ENCODE data around the gene MTUS2. TPM values are rescaled to one million over a fixed set of nuclear protein-coding genes. Genes with fewer than 3 reads are reported as not detected.

The MTUS2 gene
- total RNA-seq, 1 donor, result 0.36 TPM

DNA sequence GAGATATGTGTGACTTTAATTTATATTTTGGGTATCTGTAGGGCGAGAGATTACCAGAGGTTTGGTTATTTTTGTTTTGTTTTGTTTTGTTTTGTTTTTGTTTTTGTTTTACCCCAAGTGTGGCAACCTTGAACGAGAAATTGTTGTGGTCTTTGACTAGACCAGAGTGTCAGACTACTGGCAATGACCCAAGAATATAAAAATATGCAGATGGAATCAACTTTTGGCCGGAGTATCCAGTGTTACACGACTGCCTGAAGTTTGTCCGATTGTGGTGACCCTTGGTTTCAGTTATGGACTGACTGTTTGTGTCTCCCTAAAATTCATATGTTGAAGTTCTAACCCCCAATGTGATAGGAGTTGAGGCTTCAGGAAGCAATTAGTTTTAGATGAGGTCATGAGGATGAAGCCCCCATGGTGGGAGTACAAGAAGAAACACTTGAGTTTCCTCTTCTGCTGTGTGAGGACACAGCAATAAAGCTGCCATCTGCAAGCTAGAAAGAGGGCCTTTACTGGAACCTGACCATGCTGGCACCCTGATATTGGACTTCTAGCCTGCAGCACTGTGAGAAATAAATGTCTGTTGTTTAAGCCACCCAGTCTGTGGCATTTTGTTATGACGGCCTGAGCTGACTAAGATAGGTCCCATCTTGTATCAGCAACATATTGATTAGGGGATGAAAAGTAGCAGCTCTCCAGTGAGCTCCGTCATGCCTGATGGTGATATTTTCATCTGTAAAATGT is 261.7 kb downstream of the MTUS2 start:
- Histone ChIP-seq H4K20me1 (ENCODE audit: insufficient read depth, low read length) (no peaks in the 10 kb centered on the region), H3K79me2 (ENCODE audit: insufficient read depth, low read length) (no peaks in the 10 kb centered on the region), H3K27me3 (ENCODE audit: insufficient read depth, low read length) (no peaks in the 10 kb centered on the region), H3K27ac (ENCODE audit: low read depth, low read length) (no peak overlapping the region), H3K9me3 (ENCODE audit: low read depth, low read length) (no peaks in the 10 kb centered on the region), H3K36me3 (ENCODE audit: insufficient read depth, low read length) (no peaks in the 10 kb centered on the region), H3K4me1 (ENCODE audit: insufficient read depth, low read length) (no peaks in the 10 kb centered on the region), H3K4me2 (ENCODE audit: insufficient read depth, low read length) (no peak overlapping the region), H2AFZ (ENCODE audit: low read length) (no peak overlapping the region), H3K4me3 (ENCODE audit: insufficient read depth, low read length) (no peak overlapping the region)
- TF ChIP-seq, protein P1, sequence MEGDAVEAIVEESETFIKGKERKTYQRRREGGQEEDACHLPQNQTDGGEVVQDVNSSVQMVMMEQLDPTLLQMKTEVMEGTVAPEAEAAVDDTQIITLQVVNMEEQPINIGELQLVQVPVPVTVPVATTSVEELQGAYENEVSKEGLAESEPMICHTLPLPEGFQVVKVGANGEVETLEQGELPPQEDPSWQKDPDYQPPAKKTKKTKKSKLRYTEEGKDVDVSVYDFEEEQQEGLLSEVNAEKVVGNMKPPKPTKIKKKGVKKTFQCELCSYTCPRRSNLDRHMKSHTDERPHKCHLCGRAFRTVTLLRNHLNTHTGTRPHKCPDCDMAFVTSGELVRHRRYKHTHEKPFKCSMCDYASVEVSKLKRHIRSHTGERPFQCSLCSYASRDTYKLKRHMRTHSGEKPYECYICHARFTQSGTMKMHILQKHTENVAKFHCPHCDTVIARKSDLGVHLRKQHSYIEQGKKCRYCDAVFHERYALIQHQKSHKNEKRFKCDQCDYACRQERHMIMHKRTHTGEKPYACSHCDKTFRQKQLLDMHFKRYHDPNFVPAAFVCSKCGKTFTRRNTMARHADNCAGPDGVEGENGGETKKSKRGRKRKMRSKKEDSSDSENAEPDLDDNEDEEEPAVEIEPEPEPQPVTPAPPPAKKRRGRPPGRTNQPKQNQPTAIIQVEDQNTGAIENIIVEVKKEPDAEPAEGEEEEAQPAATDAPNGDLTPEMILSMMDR (IDR thresholded peaks at IDR 0.05; ENCODE audit: extremely low read depth, low read depth, low read length), result no peak
- DNase-seq (ENCODE audit: insufficient read length, low spot score, missing footprints), result no peak

DNA sequence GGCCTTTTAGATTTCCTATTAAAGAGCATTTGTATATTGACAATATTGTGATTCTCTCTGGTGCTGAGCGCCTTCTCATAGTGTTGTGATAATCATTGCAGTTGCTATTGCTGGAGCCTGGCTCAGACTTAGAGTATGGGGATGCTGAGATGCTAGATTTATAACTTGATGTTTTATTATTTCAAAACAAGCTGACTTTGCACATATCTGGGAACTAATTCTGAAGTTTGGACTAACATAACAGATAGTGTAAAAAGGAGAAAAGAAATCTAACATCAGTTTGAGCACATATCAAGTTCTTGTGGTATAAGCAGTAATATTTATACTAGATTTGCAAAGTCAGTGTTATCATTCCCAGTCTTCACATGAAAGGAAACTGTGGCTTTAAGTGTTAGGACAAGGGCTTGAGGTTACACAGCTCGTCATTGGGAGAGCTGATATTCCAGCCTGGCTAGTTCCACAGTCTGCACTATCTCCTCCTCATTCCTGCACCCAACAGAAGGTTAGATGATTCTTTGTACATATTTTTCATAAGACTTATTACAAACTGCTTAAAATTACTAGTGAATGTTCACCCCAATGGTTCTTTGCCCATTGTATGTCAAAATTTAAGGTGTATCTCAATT is 279.8 kb downstream of the MTUS2 start:
- no peaks in the 10 kb centered on the region for H3K79me2 ChIP-seq (ENCODE audit: insufficient read depth, low read length)
- no peak overlapping the region for H3K27ac ChIP-seq (ENCODE audit: low read depth, low read length)
- H3K4me2 ChIP-seq (ENCODE audit: insufficient read depth, low read length), result no peak overlapping the region
- H3K27me3 ChIP-seq (ENCODE audit: insufficient read depth, low read length), result no peaks in the 10 kb centered on the region
- H2AFZ ChIP-seq (ENCODE audit: low read length), result no peak overlapping the region
- H3K9me3 ChIP-seq (ENCODE audit: low read depth, low read length), result no peaks in the 10 kb centered on the region
- no peaks in the 10 kb centered on the region for H3K36me3 ChIP-seq (ENCODE audit: insufficient read depth, low read length)
- TF ChIP-seq, protein P1 (IDR thresholded peaks at IDR 0.05; ENCODE audit: extremely low read depth, low read depth, low read length), result no peak
- no peak for DNase-seq (ENCODE audit: insufficient read length, low spot score, missing footprints)
- no peak overlapping the region for H3K4me3 ChIP-seq (ENCODE audit: insufficient read depth, low read length)
- no peaks in the 10 kb centered on the region for H4K20me1 ChIP-seq (ENCODE audit: insufficient read depth, low read length)
- no peaks in the 10 kb centered on the region for H3K4me1 ChIP-seq (ENCODE audit: insufficient read depth, low read length)

DNA sequence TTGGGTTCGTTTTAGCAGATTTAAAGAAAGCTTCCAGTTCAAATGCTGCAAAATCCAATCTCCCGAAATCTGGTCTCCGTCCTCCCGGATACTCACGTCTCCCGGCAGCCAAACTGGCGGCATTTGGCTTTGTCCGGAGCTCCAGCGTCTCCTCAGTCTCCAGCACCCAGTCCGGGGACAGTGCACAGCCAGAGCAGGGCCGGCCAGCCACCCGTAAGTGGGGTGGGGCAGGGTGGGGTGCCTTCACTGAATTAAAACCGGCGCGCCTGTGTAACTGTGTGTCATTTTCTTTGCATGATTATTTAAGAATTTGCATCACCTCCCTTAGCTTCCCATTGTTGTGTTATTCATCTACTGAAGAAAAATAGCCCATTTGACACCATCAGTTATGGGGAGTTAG is 280.6 kb downstream of the MTUS2 start:
- no peak for DNase-seq (ENCODE audit: insufficient read length, low spot score, missing footprints)
- Histone ChIP-seq H3K27ac (ENCODE audit: low read depth, low read length) (no peak overlapping the region), H3K36me3 (ENCODE audit: insufficient read depth, low read length) (no peaks in the 10 kb centered on the region), H3K4me2 (ENCODE audit: insufficient read depth, low read length) (no peak overlapping the region), H3K4me3 (ENCODE audit: insufficient read depth, low read length) (no peak overlapping the region), H3K9me3 (ENCODE audit: low read depth, low read length) (no peaks in the 10 kb centered on the region), H2AFZ (ENCODE audit: low read length) (no peak overlapping the region), H4K20me1 (ENCODE audit: insufficient read depth, low read length) (no peaks in the 10 kb centered on the region), H3K27me3 (ENCODE audit: insufficient read depth, low read length) (no peaks in the 10 kb centered on the region), H3K79me2 (ENCODE audit: insufficient read depth, low read length) (no peaks in the 10 kb centered on the region), H3K4me1 (ENCODE audit: insufficient read depth, low read length) (no peaks in the 10 kb centered on the region)
- TF ChIP-seq, protein P1 (IDR thresholded peaks at IDR 0.05; ENCODE audit: extremely low read depth, low read depth, low read length), result no peak

DNA sequence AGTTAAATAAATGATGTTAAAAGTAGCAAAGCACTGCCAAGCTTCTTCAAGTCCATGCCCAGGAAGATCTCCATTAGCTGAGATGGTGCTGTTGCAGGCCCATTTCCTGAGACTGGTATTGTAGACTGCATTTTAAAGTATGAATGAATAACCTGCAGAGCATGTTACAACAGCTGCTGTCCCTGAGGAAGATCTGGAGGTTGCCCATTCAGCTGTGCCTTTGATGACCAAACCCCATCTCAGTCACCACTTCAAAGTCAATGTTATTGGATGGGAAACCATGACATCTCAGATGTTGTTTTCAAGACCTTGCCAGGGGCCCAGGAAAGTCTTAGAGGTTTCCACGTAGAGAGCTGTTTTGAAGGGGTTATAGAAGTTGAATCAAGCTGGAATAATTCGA is 281.3 kb downstream of the MTUS2 start:
- no peaks in the 10 kb centered on the region for H3K79me2 ChIP-seq (ENCODE audit: insufficient read depth, low read length)
- TF ChIP-seq, protein P1 (IDR thresholded peaks at IDR 0.05; ENCODE audit: extremely low read depth, low read depth, low read length), result no peak

More for the DNA sequence above, 281.3 kb downstream of the MTUS2 start:
- Histone ChIP-seq H3K4me1 (ENCODE audit: insufficient read depth, low read length) (no peaks in the 10 kb centered on the region), H3K27ac (ENCODE audit: low read depth, low read length) (no peak overlapping the region), H2AFZ (ENCODE audit: low read length) (no peak overlapping the region), H3K4me3 (ENCODE audit: insufficient read depth, low read length) (no peak overlapping the region), H3K4me2 (ENCODE audit: insufficient read depth, low read length) (no peak overlapping the region), H3K9me3 (ENCODE audit: low read depth, low read length) (no peaks in the 10 kb centered on the region), H4K20me1 (ENCODE audit: insufficient read depth, low read length) (no peaks in the 10 kb centered on the region), H3K27me3 (ENCODE audit: insufficient read depth, low read length) (no peaks in the 10 kb centered on the region), H3K36me3 (ENCODE audit: insufficient read depth, low read length) (no peaks in the 10 kb centered on the region)
- no peak for DNase-seq (ENCODE audit: insufficient read length, low spot score, missing footprints)

All from osteoblast (primary cell).